CD4-positive, alpha-beta T cell (primary cell): ENCODE data around the gene IBA57. TPM values are rescaled to one million over a fixed set of nuclear protein-coding genes. Genes with fewer than 3 reads are reported as not detected.
"Not testable (repeated sequence)": the region's sequence is repeated elsewhere in the genome, so short reads cannot be mapped to it uniquely, and the experiment has no call there.

Source experiments
- ATAC-seq: fragments of 200-7000 bp; cut with Tn5 transposase; one replicate; pipeline ENCODE4 v1.10.0; 2022; ENCODE audit warnings: mild to moderate bottlenecking; ENCODE audit not compliant: poor library complexity
- CTCF ChIA-PET: fragments of 350-600 bp; sonication (Branson Sonifier 250); formaldehyde crosslinking; loops from one replicate; lab custom pipeline; 2021; ENCODE audit warnings: antibody characterized with exemption, inconsistent platforms; lab: Charles Lee
- POLR2A ChIA-PET: fragments of 350-600 bp; sonication (Branson Sonifier 250); formaldehyde crosslinking; loops from one replicate; lab custom pipeline; 2021; ENCODE audit warnings: antibody characterized with exemption, inconsistent platforms; lab: Charles Lee
- DNase-seq, 14 experiments: peaks; one replicate each; pipeline ENCODE4 v3.0.0-alpha.2; 2013 to 2020; ENCODE audit warnings: mixed read lengths in 2 of 14
- H3K27ac ChIP-seq, 2 donors: one replicate each; pipeline versions ENCODE4 v1.5.1 to v1.7.0; 2013; ENCODE audit warnings: low read length in 2 of 2, low read depth in 1 of 2, mild to moderate bottlenecking in 1 of 2
- H3K27me3 ChIP-seq, 2 experiments: 1 replicate in 1 of 2; 2 replicates in 1 of 2; pipeline versions ENCODE4 v1.6.1 to v1.7.0; 2013; ENCODE audit warnings: low read length in 2 of 2, control low read depth in 1 of 2, mild to moderate bottlenecking in 1 of 2, moderate library complexity in 1 of 2; ENCODE audit not compliant: insufficient read depth in 2 of 2, control insufficient read depth in 1 of 2
- H3K36me3 ChIP-seq: one replicate; pipeline ENCODE4 v1.6.1; 2013; ENCODE audit warnings: low read length, control low read depth; ENCODE audit not compliant: insufficient read depth
- H3K4me1 ChIP-seq: one replicate; pipeline ENCODE4 v1.6.1; 2013; ENCODE audit warnings: low read length, control low read depth; ENCODE audit not compliant: insufficient read depth
- H3K4me3 ChIP-seq: one replicate; pipeline ENCODE4 v1.5.1; 2013; ENCODE audit warnings: mild to moderate bottlenecking, low read length, moderate library complexity
- H3K9me3 ChIP-seq, 2 experiments: 1 replicate in 1 of 2; 2 replicates in 1 of 2; pipeline versions ENCODE4 v1.6.1 to v1.7.0; 2013; ENCODE audit warnings: low read length in 2 of 2, mild to moderate bottlenecking in 2 of 2, control low read depth in 1 of 2, moderate library complexity in 1 of 2; ENCODE audit not compliant: control insufficient read depth in 1 of 2, insufficient read depth in 1 of 2
- H3K27ac Mint-ChIP-seq: one replicate; pipeline ENCODE4 v1.8.0; 2020; ENCODE audit warnings: mixed read lengths
- H3K27me3 Mint-ChIP-seq: one replicate; pipeline ENCODE4 v1.8.0; 2021; ENCODE audit warnings: mixed read lengths
- H3K36me3 Mint-ChIP-seq: one replicate; pipeline ENCODE4 v1.8.0; 2021; ENCODE audit warnings: low read depth, mixed read lengths
- H3K4me1 Mint-ChIP-seq: one replicate; pipeline ENCODE4 v1.8.0; 2021; ENCODE audit warnings: low read depth, mixed read lengths
- H3K4me3 Mint-ChIP-seq: one replicate; pipeline ENCODE4 v1.8.0; 2020; ENCODE audit warnings: mild to moderate bottlenecking, mixed read lengths
- H3K9me3 Mint-ChIP-seq: one replicate; pipeline ENCODE4 v1.8.0; 2020; ENCODE audit warnings: mixed read lengths
- CTCF ChIP-seq: fragments of 200-600 bp; IDR thresholded peaks from one replicate; pipeline ENCODE4 v1.8.0; 2022; ENCODE audit warnings: antibody characterized with exemption, mild to moderate bottlenecking
- intact Hi-C, 2 experiments: fragments of 100-400 bp; cut with DNase I in 1 of 2; cut with micrococcal nuclease in 1 of 2; formaldehyde crosslinking; loops; one replicate each; pipeline versions ENCODE4 v1.15.1 to v1.9.0; 2023 to 2025; cut with DNase I, micrococcal nuclease
- total RNA-seq, 174 experiments: library from RNA in 2 of 174; stranded (reverse) in 2 of 174; gene quantifications; one replicate each; pipeline ENCODE4 v1.2.3 and lab custom pipeline; 2021 to 2026

The IBA57 gene
- total RNA-seq, 2 experiments from 2014 or later: 19.7 to 19.9 TPM

GRCh38 chr1:228171221-228171891 is 5.8 kb downstream of the IBA57 start:
- Mint-ChIP-seq H3K4me3 (peak overlapping the region; percentile 20), H3K36me3 (peaks cover 17% of the 10 kb centered on the region), H3K4me1 (peaks cover 25% of the 10 kb centered on the region), H3K9me3 (no peaks in the 10 kb centered on the region), H3K27me3 (no peaks in the 10 kb centered on the region), H3K27ac (peak overlapping the region; percentile 74)
- ATAC-seq (no peak), DNase-seq (no peak)
- H3K36me3 ChIP-seq: peaks cover 22% of the 10 kb centered on the region
- peaks cover 0 to 10% of the 10 kb centered on the region in 2 experiments for H3K9me3 ChIP-seq
- ChIA-PET POLR2A (interaction anchor here (0.9 kb wide), 1 partner anchor 14 kb away, joined by 3 read pairs; no protein-coding TSS in a partner anchor), CTCF (interaction anchor here (1.0 kb wide), 1 partner anchor 9 kb away, joined by 3 read pairs; no protein-coding TSS in a partner anchor)
- H3K27ac ChIP-seq: no peak overlapping the region
- H3K27me3 ChIP-seq: no peaks in the 10 kb centered on the region
- peaks cover 15% of the 10 kb centered on the region for H3K4me1 ChIP-seq
- no peak for TF ChIP-seq CTCF
- H3K4me3 ChIP-seq: no peak overlapping the region
- intact Hi-C loops: no loop called here

- no peaks in the 10 kb centered on the region for H3K27me3 ChIP-seq
- Mint-ChIP-seq H3K9me3 (no peaks in the 10 kb centered on the region), H3K27ac (peak overlapping the region; percentile 74), H3K27me3 (no peaks in the 10 kb centered on the region), H3K4me1 (peaks cover 14% of the 10 kb centered on the region), H3K36me3 (peaks cover 12% of the 10 kb centered on the region), H3K4me3 (no peak overlapping the region)
- intact Hi-C loops: no loop called here
- peaks cover 24% of the 10 kb centered on the region for H3K36me3 ChIP-seq
- peaks cover 0 to 10% of the 10 kb centered on the region in 2 experiments for H3K9me3 ChIP-seq
- POLR2A ChIA-PET: interaction anchor here (0.9 kb wide), 1 partner anchor 15 kb away, joined by 3 read pairs; no protein-coding TSS in a partner anchor
- no peak overlapping the region for H3K27ac ChIP-seq
- DNase-seq (no peak), ATAC-seq (no peak)
- CTCF ChIA-PET: interaction anchor here (0.6 kb wide), 1 partner anchor 42 kb away, joined by 3 read pairs; no protein-coding TSS in a partner anchor
- no peak overlapping the region for H3K4me3 ChIP-seq
- peaks cover 6% of the 10 kb centered on the region for H3K4me1 ChIP-seq
- TF ChIP-seq CTCF: no peak
Measured at GRCh38 chr1:228172591-228173527, 7.3 kb downstream of the IBA57 start.

- H3K27ac ChIP-seq, H3K9me3 ChIP-seq, H3K4me3 Mint-ChIP-seq, H3K27me3 Mint-ChIP-seq, H3K36me3 Mint-ChIP-seq, H3K9me3 Mint-ChIP-seq, H3K27me3 ChIP-seq, H3K4me1 ChIP-seq, H3K4me3 ChIP-seq: not testable (repeated sequence)
- H3K4me1 Mint-ChIP-seq: peaks cover 12% of the 10 kb centered on the region
- DNase-seq (peak in 6 of 14 experiments; percentile 22 to 75 (median 57)), ATAC-seq (peak; percentile 71)
- H3K27ac Mint-ChIP-seq: peak overlapping the region; percentile 58
- POLR2A ChIA-PET: interaction anchor here (3.0 kb wide), 1 partner anchor 8 kb away, joined by 19 read pairs; the partner anchor contains the start of gene IBA57
- peaks cover 16% of the 10 kb centered on the region for H3K36me3 ChIP-seq
- intact Hi-C loops: loop anchor here in 1 of 2 experiments (2.0 kb wide), 2 partner anchors 39 to 103 kb away; no protein-coding TSS in a partner anchor
- CTCF ChIA-PET: interaction anchor here (0.6 to 2.1 kb wide), 2 partner anchors 9 to 43 kb away, joined by 3 to 7 read pairs; no protein-coding TSS in a partner anchor
Measured at GRCh38 chr1:228173528-228174481, 8.2 kb downstream of the IBA57 start.
